ENCODE results near the gene CERS6. TPM values are rescaled to one million over a fixed set of nuclear protein-coding genes. Genes with fewer than 3 reads are reported as not detected.

Gene CERS6
- polyA plus RNA-seq, 1 donor = 33.8 TPM

DNA sequence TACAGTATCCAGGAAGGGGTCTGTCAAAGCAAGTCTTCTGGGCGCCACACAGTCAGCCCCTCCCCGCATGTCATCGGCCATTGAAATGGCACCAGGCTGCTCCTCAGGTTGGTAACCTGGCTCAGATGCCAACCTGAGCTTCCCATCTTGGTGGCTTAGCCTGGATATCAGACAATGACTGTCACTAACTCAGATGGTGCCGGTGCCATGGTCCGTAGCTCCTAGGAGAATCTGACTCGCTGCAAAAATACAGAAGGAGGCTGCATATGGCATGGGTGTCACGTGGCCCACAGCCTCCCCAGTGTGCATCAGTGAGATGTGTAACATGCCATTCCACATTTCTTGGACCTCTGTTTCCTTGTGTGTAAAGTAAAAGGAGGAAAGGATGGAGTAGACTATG lies 349.5 kb downstream of the CERS6 start:
- DNase-seq = no peak

DNA sequence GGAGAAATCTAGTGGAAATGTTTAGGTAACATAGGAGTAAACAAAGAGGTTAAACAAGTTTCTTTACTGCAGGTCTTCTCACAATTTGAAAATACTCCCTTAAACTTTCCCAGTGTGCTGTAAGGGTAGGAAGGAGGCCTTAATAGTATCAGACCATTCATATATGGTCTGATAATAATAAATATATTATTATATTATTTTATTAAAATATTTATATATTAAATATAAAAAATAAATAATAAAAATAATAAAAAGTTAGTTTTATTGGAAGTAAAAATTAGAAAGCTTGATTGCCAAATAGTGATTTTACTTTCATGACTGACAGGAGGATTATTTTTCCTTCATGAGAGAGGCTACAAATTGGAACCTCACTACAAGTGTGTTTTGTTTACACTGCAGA lies 353.5 kb downstream of the CERS6 start:
- DNase-seq = no peak

- DNase-seq = no peak
These were observed 354.2 kb downstream of the CERS6 start for GRCh38 chr2:168810235-168810634.

DNA sequence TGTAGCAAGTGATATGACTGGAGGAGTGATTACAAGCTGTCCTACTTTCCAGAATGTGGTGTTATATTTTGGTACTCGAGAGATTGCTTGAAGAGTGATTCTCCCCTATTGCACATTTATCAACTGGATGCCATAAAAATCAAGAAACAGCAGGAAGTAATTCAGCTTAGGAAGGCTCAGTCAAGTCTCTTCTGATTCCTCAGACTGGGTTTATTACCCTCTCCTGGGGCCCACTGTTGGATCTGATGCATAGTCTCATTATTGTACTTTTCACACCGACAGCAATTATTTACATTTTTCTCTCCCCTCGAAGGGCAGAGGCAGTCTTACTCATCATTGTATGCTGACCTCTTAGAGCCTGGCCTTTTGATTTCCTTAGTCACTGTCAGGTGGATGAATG lies 355.6 kb downstream of the CERS6 start:
- no peak for DNase-seq

DNA sequence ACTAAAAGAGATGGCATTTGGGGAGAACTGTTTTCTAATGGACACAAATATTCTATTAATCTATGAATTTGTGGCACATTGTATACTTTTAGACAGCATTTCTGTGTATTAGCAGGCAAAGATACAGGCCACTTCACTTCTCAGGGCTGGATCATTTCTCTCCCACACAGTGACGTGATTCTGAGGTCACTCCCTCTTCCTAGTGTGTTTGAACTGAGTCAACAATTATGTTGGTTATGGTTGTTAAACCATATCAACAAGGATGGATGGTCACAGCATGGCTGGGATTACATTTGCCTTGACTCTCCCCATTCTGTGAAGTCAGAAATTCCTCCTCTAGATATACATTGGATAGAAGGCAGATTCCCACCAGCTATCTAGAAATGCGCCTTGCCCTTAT lies 358.0 kb downstream of the CERS6 start:
- no peak for DNase-seq

- DNase-seq = peak; percentile 13
These were observed 359.2 kb downstream of the CERS6 start for GRCh38 chr2:168814939-168815907.

DNA sequence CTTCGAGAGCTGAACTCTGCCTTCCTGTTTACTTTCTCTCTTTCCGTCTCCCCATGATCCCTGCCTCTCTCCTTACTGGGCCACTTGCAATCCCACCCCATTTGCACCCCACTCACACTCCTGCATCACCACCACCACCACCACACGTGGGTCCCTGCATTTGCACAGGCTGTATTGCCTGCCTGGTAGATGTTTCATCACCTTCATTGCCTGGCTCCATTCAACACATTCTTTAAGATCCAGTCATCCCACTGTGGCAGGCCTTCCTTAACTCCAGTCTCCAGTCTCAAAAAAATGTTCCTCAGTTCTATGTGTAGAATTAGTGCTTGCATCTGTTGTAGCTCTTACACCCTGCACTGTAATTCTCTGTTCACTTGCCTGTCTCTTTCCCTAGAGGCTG lies 360.3 kb downstream of the CERS6 start:
- no peak for DNase-seq

DNA sequence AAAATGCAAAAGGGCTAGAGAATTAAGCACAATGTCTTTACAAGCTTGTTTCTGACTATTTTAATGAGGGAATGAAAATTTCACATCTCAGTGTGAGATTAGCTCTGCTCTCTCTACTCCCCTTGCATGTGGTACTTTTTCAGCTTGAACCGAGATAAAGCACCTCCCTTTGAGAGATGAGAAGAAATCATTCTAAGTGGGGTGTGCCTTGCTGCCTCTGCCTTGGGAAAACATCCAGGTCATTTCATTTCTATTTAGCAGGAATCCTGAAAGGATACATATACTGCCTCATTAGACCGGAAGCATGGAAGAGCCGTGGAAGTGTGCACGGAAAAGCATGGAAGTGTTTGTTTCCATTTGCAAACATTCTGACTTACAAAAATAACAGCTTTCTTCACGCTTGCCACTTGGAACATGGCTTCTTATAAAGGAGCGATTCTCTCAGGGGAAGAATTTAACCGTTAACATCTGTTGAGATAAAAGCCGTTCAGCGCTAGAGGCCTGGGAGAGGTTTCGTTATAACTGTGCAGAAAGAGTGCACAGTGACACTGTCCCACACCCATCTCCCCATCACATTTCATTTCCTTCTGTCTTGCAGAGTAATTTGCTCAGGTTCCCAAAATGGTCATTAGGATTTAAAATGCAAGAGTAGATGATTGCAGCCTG lies 363.1 kb downstream of the CERS6 start:
- DNase-seq = no peak

DNA sequence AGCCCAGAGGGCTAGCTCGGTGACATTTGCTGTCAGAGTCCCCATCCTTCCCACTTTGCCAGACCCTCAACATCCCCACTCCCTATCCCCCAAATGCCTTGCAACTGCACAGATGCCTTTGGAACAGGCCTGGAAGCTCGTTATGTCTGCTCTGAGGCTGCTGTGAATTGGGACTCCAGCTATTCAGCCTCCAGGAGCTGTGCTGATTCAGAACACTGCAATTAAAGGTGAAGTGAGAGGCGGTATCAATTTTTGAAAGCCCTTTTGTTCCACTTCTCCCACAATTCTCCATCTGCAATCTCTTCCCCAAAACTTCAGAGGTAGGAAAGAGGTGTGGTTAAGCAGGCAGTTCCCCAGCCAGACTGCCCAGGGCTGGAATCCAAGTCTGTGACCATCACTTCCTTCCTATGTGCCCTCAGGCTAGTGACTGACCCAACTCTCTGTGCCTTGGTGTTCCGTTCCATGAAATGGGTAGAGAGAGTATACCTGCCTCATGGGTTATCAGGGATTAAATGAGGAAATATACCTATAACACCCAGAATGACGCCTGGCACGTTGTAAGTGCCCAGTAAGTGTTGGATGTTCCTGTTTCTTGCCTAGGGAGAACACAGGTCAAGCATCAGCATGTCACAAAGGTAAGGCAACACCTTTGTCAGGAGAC lies 363.9 kb downstream of the CERS6 start:
- no peak for DNase-seq

DNA sequence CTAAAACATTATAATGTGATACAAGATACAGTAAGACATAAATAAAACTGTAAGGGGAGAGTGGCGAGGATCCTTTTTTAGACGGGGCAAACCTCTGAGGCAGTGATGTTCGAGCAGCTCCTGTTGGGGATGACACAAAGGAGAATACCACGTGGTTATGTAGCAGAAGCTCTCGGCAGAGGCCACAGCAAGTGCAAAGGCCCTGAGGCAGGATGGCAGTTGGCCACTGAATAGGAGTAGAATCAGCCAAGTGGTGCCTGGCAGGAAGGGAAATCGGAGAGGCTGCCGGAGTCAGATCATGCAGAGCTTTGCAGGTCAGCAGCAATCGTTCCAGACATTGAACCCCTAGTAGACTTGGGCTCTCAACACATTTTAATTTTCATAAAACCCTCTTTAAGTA lies 365.5 kb downstream of the CERS6 start:
- no peak for DNase-seq

- no peak for DNase-seq
These were observed 365.9 kb downstream of the CERS6 start for GRCh38 chr2:168821992-168822391.

Other genes starting within 250 kb of the CERS6 start
- 15.8 TPM for gene STK39, start 208.7 kb upstream of the CERS6 start, polyA plus RNA-seq (ENCODE audit: insufficient read length)